Pancreas (tissue), 10 donors: Measurements from ENCODE around the gene FKBP1A. TPM values are rescaled to one million over a fixed set of nuclear protein-coding genes. Genes with fewer than 3 reads are reported as not detected.
"Not testable (repeated sequence)": the region's sequence is repeated elsewhere in the genome, so short reads cannot be mapped to it uniquely, and the experiment has no call there.

Experiments used
- ATAC-seq, 4 donors: fragments of 200-7000 bp; cut with Tn5 transposase; one replicate each; pipeline versions ENCODE4 v1.8.0 to v1.9.1; 2020; ENCODE audit warnings: mild to moderate bottlenecking in 4 of 4, moderate library complexity in 4 of 4
- DNase-seq, 6 donors: peaks; one replicate each; pipeline ENCODE4 v3.0.0-alpha.2; 2020
- FAIRE-seq: peaks from 2 replicates; lab custom pipeline; 2012; peaks lifted over from hg19 to GRCh38; lab: Jason Lieb, UNC
- H3K27ac ChIP-seq, 4 donors: fragments of 200-600 bp; sonication (generic); 1 replicate in 3 of 4; 2 replicates in 1 of 4; pipeline versions ENCODE4 v1.5.0 to v1.8.0; 2020
- H3K27me3 ChIP-seq, 4 donors: fragments of 200-600 bp; one replicate each; pipeline ENCODE4 v1.8.0; 2021
- H3K36me3 ChIP-seq, 3 donors: fragments of 200-600 bp; sonication (generic) in 1 of 3; one replicate each; pipeline versions ENCODE4 v1.5.0 to v1.8.0; 2020 to 2021
- H3K4me1 ChIP-seq, 3 donors: fragments of 200-600 bp; one replicate each; pipeline ENCODE4 v1.8.0; 2021
- H3K4me3 ChIP-seq, 4 donors: fragments of 200-600 bp; sonication (generic) in 2 of 4; one replicate each; pipeline versions ENCODE4 v1.5.0 to v1.8.0; 2020 to 2021
- H3K9me3 ChIP-seq, 4 donors: fragments of 200-600 bp; one replicate each; pipeline ENCODE4 v1.8.0; 2021
- WGBS, 2 donors: extraction: QIAGEN DNeasy Blood & Tissue Kit; methylation state at CpG; one replicate each; pipeline ENCODE4 v1.1.7; 2013; 5-methylcytosine and 5-hydroxymethylcytosine counted together
- intact Hi-C, 3 donors: fragments of 100-400 bp; cut with DNase I; formaldehyde crosslinking; loops; one replicate each; pipeline versions ENCODE4 v1.11.1 to v1.14.2; 2022
- polyA plus RNA-seq, 2 donors: library from polyadenylated mRNA; stranded (reverse); fragments of 200-250 nt; gene quantifications; one replicate each; pipeline ENCODE4 v1.2.3, GENCODE V29; 2013
- total RNA-seq, 6 donors: library from RNA; stranded (reverse); fragmentation: NEBNext Ultra II Directional in 4 of 6; extraction: Animal tissue kit (Norgen Biotek cat#: 25700) in 4 of 6; gene quantifications; one replicate each; pipeline versions ENCODE4 v1.2.1 to v1.2.4, GENCODE V29; 2021 to 2023
- TF ChIP-seq, protein P1 (sequence below), 4 donors: fragments of 200-600 bp; sonication (generic) in 3 of 4; IDR thresholded peaks; one replicate each; pipeline versions ENCODE4 v1.5.0 to v1.8.0; 2021; ENCODE audit warnings: antibody characterized with exemption in 4 of 4
- donor health status: healthy with polysubstance abuse.
- donor health status: DM: no; HTN: no; CAD: no; lungs with moderate emphysema.
- donor health status: DM: no; HTN: no; CAD: no.
- donor health status: control.
- donor health status: control.
- donor health status: Bipolar disorder and iron deficiency.
- donor health status: DM: yes; HTN: yes; CAD: no.
- donor health status: DM: no; HTN: no; CAD: no.
- donor health status: DM: no; HTN: no; CAD: no.
- donor health status: DM: yes; HTN: yes; CAD: no.

Gene FKBP1A
- total and polyA plus RNA-seq, 8 donors, result 40.2 to 104 (median 67.3) TPM

DNA sequence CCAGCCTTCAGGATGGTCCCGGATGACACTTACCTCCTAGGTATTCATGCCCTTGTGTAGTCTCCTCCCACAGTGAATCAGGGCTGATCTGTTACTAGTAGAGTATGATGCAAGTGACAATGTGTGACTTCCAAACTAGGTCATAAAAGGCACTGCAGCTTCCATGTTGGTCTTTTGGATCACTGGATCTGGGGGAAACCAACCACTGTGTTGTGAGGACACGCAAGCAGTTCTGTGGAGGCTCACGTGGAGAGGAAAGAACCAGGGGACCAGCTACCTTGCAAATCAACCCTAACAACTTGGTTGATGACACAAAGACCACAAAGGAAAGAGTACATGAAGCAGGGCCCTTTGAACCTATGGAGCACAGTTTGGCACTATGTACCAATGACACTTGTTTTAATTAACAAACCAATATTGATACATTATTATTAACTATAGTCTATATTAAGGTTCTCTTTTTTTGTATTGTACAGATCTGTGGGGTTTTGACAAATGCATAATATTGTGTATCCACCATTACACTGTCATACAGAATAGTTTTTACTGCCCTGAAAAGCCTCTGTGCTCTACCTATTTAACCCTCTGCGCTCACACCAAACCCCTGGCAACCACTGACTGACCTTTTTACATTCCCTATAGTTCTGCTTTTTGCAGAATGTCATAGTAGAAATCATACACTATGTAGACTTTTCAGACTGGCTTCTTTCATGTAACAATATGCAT lies 47.7 kb downstream of the FKBP1A start:
- Histone ChIP-seq H3K36me3 (peaks cover 0 to 2% (median 0%) of the 10 kb centered on the region in 3 donors), H3K9me3 (no peaks in the 10 kb centered on the region), H3K4me3 (no peak overlapping the region), H3K27ac (no peak overlapping the region), H3K4me1 (no peaks in the 10 kb centered on the region), H3K27me3 (no peaks in the 10 kb centered on the region)
- DNase-seq (no peak), FAIRE-seq (no peak), ATAC-seq (no peak)
- 84 to 96% methylated on average over 4 of the region's 4 CpGs for WGBS, 2 donors
- TF ChIP-seq, protein P1, sequence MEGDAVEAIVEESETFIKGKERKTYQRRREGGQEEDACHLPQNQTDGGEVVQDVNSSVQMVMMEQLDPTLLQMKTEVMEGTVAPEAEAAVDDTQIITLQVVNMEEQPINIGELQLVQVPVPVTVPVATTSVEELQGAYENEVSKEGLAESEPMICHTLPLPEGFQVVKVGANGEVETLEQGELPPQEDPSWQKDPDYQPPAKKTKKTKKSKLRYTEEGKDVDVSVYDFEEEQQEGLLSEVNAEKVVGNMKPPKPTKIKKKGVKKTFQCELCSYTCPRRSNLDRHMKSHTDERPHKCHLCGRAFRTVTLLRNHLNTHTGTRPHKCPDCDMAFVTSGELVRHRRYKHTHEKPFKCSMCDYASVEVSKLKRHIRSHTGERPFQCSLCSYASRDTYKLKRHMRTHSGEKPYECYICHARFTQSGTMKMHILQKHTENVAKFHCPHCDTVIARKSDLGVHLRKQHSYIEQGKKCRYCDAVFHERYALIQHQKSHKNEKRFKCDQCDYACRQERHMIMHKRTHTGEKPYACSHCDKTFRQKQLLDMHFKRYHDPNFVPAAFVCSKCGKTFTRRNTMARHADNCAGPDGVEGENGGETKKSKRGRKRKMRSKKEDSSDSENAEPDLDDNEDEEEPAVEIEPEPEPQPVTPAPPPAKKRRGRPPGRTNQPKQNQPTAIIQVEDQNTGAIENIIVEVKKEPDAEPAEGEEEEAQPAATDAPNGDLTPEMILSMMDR (IDR thresholded peaks at IDR 0.05), result no peak
- intact Hi-C loops, result no loop called here

DNA sequence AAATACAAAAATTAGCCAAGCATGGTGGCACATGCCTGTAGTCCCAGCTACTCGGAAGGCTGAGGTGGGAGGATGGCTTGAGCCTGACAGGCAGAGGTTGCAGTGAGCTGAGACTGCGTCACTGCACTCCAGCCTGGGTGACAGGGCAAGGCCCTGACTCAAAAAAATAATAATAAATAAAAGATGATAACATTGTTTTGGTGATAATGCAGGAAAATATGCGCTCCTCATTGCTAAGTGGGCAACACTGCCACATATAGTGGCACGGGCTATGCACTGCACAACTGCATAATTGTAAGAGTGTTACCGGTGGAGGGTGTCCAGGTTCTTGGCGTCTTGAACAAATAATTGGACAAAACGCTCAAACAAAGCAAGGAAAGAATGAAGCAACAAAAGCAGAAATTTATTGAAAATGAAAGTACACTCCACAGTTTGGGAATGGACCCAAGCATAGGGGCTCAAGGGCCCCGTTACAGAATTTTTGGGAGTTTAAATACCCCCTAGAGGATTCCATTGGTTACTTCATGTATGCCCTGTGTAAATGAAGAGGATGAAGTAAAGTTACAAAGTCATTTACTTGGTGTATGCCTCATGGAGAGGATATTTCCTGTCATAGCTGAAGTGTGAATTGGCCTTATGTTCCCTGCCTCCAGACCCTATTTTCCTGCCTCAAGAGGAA lies 49.3 kb downstream of the FKBP1A start:
- H3K4me3 ChIP-seq, DNase-seq, intact Hi-C loops, H3K27ac ChIP-seq, H3K9me3 ChIP-seq, H3K36me3 ChIP-seq, H3K4me1 ChIP-seq, H3K27me3 ChIP-seq, ATAC-seq, FAIRE-seq: not testable (repeated sequence)
- WGBS, 2 donors, result 89 to 91% methylated on average over 8 of the region's 8 CpGs

GRCh38 chr20:1341561-1342265 lies 51.1 kb downstream of the FKBP1A start:
- WGBS, 2 donors, result 85 to 91% methylated on average over 5 of the region's 5 CpGs
- peak in 3 of 4 donors; percentile 16 to 69 (median 50) for ATAC-seq
- FAIRE-seq, result no peak
- peak in 1 of 6 donors; percentile 45 for DNase-seq
- intact Hi-C loops, result no loop called here
- Histone ChIP-seq H3K4me3 (no peak overlapping the region), H3K27ac (no peak overlapping the region), H3K36me3 (peaks cover 0 to 2% (median 0%) of the 10 kb centered on the region in 3 donors), H3K4me1 (peaks cover 0 to 6% (median under 1%) of the 10 kb centered on the region in 3 donors), H3K27me3 (no peaks in the 10 kb centered on the region), H3K9me3 (no peaks in the 10 kb centered on the region)
- TF ChIP-seq, protein P1 (IDR thresholded peaks at IDR 0.05), result no peak

- TF ChIP-seq, protein P1 (IDR thresholded peaks at IDR 0.05), result no peak
- ATAC-seq (no peak), DNase-seq (peak in 1 of 6 donors; percentile 4), FAIRE-seq (no peak)
- H3K9me3 ChIP-seq, result no peaks in the 10 kb centered on the region
- peaks cover 0 to 7% (median 3%) of the 10 kb centered on the region in 3 donors for H3K4me1 ChIP-seq
- H3K4me3 ChIP-seq, result no peak overlapping the region
- intact Hi-C loops, result loop anchor here in 1 of 3 donors (10.0 kb wide), 1 partner anchor 46 kb away; no protein-coding TSS in a partner anchor
- H3K27ac ChIP-seq, result no peak overlapping the region
- no peaks in the 10 kb centered on the region for H3K27me3 ChIP-seq
- H3K36me3 ChIP-seq, result peaks cover 0 to under 1% (median 0%) of the 10 kb centered on the region in 3 donors
- WGBS, 2 donors, result 89 to 97% methylated on average over 4 of the region's 4 CpGs
Observed at GRCh38 chr20:1338801-1339200, 54.1 kb downstream of the FKBP1A start.

DNA sequence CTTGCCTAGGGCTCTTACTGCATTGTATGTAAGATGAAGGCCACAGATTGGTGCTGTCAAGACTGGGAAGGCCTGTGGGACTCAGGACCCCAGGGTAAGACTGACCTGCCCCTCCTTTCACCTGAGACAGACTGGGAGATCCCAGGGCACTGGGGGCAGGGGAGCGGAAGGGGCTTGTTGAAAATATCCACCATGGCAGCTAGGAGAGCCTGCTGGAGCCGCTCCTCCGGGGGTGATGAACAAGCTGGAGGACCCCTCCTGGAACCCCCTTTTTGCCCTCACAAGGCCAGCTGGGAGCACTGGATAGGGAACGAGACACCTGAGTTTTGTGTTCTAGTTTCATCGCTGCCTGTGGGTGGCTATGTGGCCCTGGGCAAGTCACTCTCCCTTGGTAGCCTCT lies 54.8 kb downstream of the FKBP1A start:
- no peak for FAIRE-seq
- no peaks in the 10 kb centered on the region for H3K27me3 ChIP-seq
- TF ChIP-seq, protein P1 (IDR thresholded peaks at IDR 0.05), result no peak
- 96 to 98% methylated on average over 5 of the region's 5 CpGs for WGBS, 2 donors
- H3K27ac ChIP-seq, result no peak overlapping the region
- H3K4me1 ChIP-seq, result peaks cover 0 to 7% (median 3%) of the 10 kb centered on the region in 3 donors
- no peak overlapping the region for H3K4me3 ChIP-seq
- ATAC-seq, result no peak
- intact Hi-C loops, result loop anchor here in 1 of 3 donors (10.0 kb wide), 1 partner anchor 47 kb away; no protein-coding TSS in a partner anchor
- H3K36me3 ChIP-seq, result no peaks in the 10 kb centered on the region
- no peak for DNase-seq
- H3K9me3 ChIP-seq, result no peaks in the 10 kb centered on the region
